IMR-90 (cell line): Measurements from ENCODE around the gene PLD2. TPM values are rescaled to one million over a fixed set of nuclear protein-coding genes. Genes with fewer than 3 reads are reported as not detected.
"Not testable (repeated sequence)": the region's sequence is repeated elsewhere in the genome, so short reads cannot be mapped to it uniquely, and the experiment has no call there.

Experiments used
- ATAC-seq: fragments of 200-7000 bp; cut with Tn5 transposase; 2 replicates; pipeline ENCODE4 v1.9.1; 2020; ENCODE audit warnings: low read depth, mild to moderate bottlenecking, moderate library complexity
- BruUV-seq: library from RNA; stranded (reverse); fragments of 400-500 nt; replicated peaks from 2 replicates; lab custom pipeline; 2021; lab: Mats Ljungman, UMichigan
- CTCF ChIA-PET: fragments of 300-600 bp; formaldehyde crosslinking; extraction: SDS; loops from one replicate; lab custom pipeline; 2021; ENCODE audit warnings: antibody characterized with exemption; lab: Yijun Ruan, JAX
- POLR2A ChIA-PET: fragments of 300-600 bp; sonication (Branson Sonifier 250); formaldehyde crosslinking; loops from one replicate; lab custom pipeline; 2022; ENCODE audit warnings: antibody characterized with exemption; ENCODE audit not compliant: unreplicated experiment; lab: Charles Lee
- DNase-seq: peaks from one replicate; pipeline ENCODE4 v3.0.0; 2013
- H2AFZ ChIP-seq: replicated peaks from 2 replicates; pipeline ENCODE3; 2013; ENCODE audit warnings: low read length, mild to moderate bottlenecking; ENCODE audit not compliant: poor library complexity
- H2AK5ac ChIP-seq: 2 replicates; pipeline ENCODE4 v1.6.1; 2013; ENCODE audit warnings: low read depth, low read length, inconsistent platforms
- H2AK9ac ChIP-seq: replicated peaks from 2 replicates; pipeline ENCODE3; 2013; ENCODE audit warnings: mild to moderate bottlenecking, low read depth, low read length, moderate library complexity; ENCODE audit not compliant: poor library complexity
- H2BK120ac ChIP-seq: 2 replicates; pipeline ENCODE4 v1.6.1; 2013; ENCODE audit warnings: low read depth, low read length, inconsistent platforms
- H2BK15ac ChIP-seq: 3 replicates; pipeline ENCODE4 v1.6.1; 2013; ENCODE audit warnings: low read depth, low read length, inconsistent platforms
- H2BK20ac ChIP-seq: 2 replicates; pipeline ENCODE4 v1.6.1; 2013; ENCODE audit warnings: low read depth, mild to moderate bottlenecking, inconsistent platforms, low read length, moderate library complexity
- H2BK5ac ChIP-seq: 2 replicates; pipeline ENCODE4 v1.6.1; 2013; ENCODE audit warnings: mild to moderate bottlenecking, low read depth, low read length, inconsistent platforms; ENCODE audit not compliant: poor library complexity, severe bottlenecking
- H3K14ac ChIP-seq: replicated peaks from 2 replicates; pipeline ENCODE4 v1.6.1; 2013; ENCODE audit warnings: low read depth, low read length, inconsistent platforms
- H3K18ac ChIP-seq: 2 replicates; pipeline ENCODE4 v1.6.1; 2013; ENCODE audit warnings: low read depth, low read length, control low read depth
- H3K23ac ChIP-seq: 2 replicates; pipeline ENCODE4 v1.6.1; 2013; ENCODE audit warnings: low read depth, low read length, inconsistent platforms
- H3K27ac ChIP-seq: 2 replicates; pipeline ENCODE4 v1.5.1; 2013; ENCODE audit warnings: mild to moderate bottlenecking, control low read depth, low read length; ENCODE audit not compliant: insufficient read depth
- H3K27me3 ChIP-seq: 2 replicates; pipeline ENCODE4 v1.6.1; 2013; ENCODE audit warnings: low read length; ENCODE audit not compliant: control insufficient read depth, insufficient read depth
- H3K36me3 ChIP-seq: 2 replicates; pipeline ENCODE4 v1.6.1; 2013; ENCODE audit warnings: low read length, mixed read lengths; ENCODE audit not compliant: control insufficient read depth, insufficient read depth
- H3K4ac ChIP-seq: 2 replicates; pipeline ENCODE4 v1.6.1; 2013; ENCODE audit warnings: low read depth, low read length, inconsistent platforms
- H3K4me1 ChIP-seq: 2 replicates; pipeline ENCODE4 v1.6.1; 2013; ENCODE audit warnings: low read length, mixed read lengths; ENCODE audit not compliant: control insufficient read depth, insufficient read depth
- H3K4me2 ChIP-seq: 2 replicates; pipeline ENCODE4 v1.6.1; 2013; ENCODE audit warnings: low read depth, mild to moderate bottlenecking, control low read depth, low read length, moderate library complexity
- H3K4me3 ChIP-seq: 2 replicates; pipeline ENCODE4 v1.5.1; 2013; ENCODE audit warnings: low read depth, mild to moderate bottlenecking, control low read depth, low read length, moderate library complexity; ENCODE audit not compliant: insufficient read depth
- H3K56ac ChIP-seq: 2 replicates; pipeline ENCODE4 v1.6.1; 2013; ENCODE audit warnings: low read length, inconsistent platforms; ENCODE audit not compliant: insufficient read depth; ENCODE audit errors: extremely low read depth
- H3K79me1 ChIP-seq, 2 experiments: 2 replicates each; pipeline ENCODE4 v1.6.1; 2013; ENCODE audit warnings: low read length in 2 of 2, inconsistent platforms in 1 of 2, low read depth in 1 of 2
- H3K9ac ChIP-seq: 2 replicates; pipeline ENCODE4 v1.6.1; 2013; ENCODE audit warnings: low read depth, low read length, control low read depth
- H3K9me1 ChIP-seq: 2 replicates; pipeline ENCODE4 v1.6.1; 2013; ENCODE audit warnings: low read length, inconsistent platforms; ENCODE audit not compliant: insufficient read depth
- H3K9me3 ChIP-seq: 2 replicates; pipeline ENCODE4 v1.6.1; 2013; ENCODE audit warnings: low read length; ENCODE audit not compliant: control insufficient read depth, insufficient read depth
- H4K20me1 ChIP-seq: 2 replicates; pipeline ENCODE4 v1.6.1; 2013; ENCODE audit warnings: low read length, inconsistent platforms; ENCODE audit not compliant: insufficient read depth
- H4K5ac ChIP-seq: 2 replicates; pipeline ENCODE4 v1.6.1; 2013; ENCODE audit warnings: mild to moderate bottlenecking, low read depth, low read length, control low read depth
- H4K8ac ChIP-seq, 2 experiments: 2 replicates each; pipeline ENCODE4 v1.6.1; 2013; ENCODE audit warnings: low read depth in 2 of 2, low read length in 2 of 2, control low read depth in 1 of 2, inconsistent platforms in 1 of 2
- H4K91ac ChIP-seq: 2 replicates; pipeline ENCODE4 v1.6.1; 2013; ENCODE audit warnings: low read depth, low read length, inconsistent platforms; ENCODE audit not compliant: insufficient read depth
- WGBS, 2 experiments: methylation state at CpG; one replicate each; pipeline versions ENCODE4 v1.1.5 to v1.1.7; 2013; ENCODE audit warnings: missing lambda C conversion rate in 2 of 2; ENCODE audit not compliant: insufficient read length in 1 of 2; ENCODE audit errors: extremely low coverage in 2 of 2; 5-methylcytosine and 5-hydroxymethylcytosine counted together
- dilution Hi-C: fragments of 300-500 bp; cut with HindIII; formaldehyde crosslinking; loops from one replicate; pipeline ENCODE4 v1.14.3; 2018; ENCODE audit warnings: low sequenced_read_pairs; ENCODE audit not compliant: unreplicated experiment
- in situ Hi-C: fragments of 300-500 bp; cut with MboI; formaldehyde crosslinking; loops from 3 replicates; pipeline ENCODE4 v1.14.3; 2019; ENCODE audit warnings: low sequenced_read_pairs, inconsistent platforms, mixed read lengths
- intact Hi-C: fragments of 100-400 bp; cut with micrococcal nuclease; formaldehyde crosslinking; loops from 2 replicates; pipeline ENCODE4 v1.10.0; 2022
- polyA plus RNA-seq, 3 experiments: library from polyadenylated mRNA; depleted of rRNA; stranded (reverse); fragments of >200 nt; gene quantifications; 2 replicates each; pipeline ENCODE4 v1.2.3, GENCODE V29; 2012; ENCODE audit warnings: low replicate concordance in 1 of 3
- total RNA-seq: library from RNA; depleted of rRNA; stranded (reverse); fragments of >200 nt; gene quantifications from 2 replicates; pipeline ENCODE4 v1.2.3, GENCODE V29; 2012

The PLD2 gene
- total and polyA plus RNA-seq, 2 of the 4 experiments (the other 2 are of a cell fraction): 12.5 to 28.0 TPM

DNA sequence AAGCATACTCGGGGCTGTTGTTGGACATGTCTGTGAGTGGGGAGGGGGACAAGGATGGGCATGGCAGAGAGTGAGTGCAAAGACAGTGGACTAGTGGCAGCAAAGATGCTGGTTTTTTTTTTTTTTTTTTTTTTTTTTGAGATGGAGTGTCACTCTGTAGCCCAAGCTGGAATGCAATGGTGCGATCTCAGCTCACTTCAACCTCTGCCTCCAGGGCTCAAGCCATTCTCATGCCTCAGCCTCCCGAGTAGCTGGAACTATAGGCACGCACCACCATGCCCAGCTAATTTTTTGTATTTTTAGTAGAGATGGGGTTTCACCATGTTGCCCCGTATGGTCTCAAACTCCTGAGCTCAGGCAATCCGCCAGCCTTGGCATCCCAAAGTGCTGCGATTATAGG lies 50.4 kb downstream of the PLD2 start:
- H2AK5ac ChIP-seq, dilution Hi-C loops, H3K18ac ChIP-seq, DNase-seq, H3K27me3 ChIP-seq, H3K9ac ChIP-seq, POLR2A ChIA-PET, H2BK15ac ChIP-seq, H4K91ac ChIP-seq, BruUV-seq, H2BK20ac ChIP-seq, H3K56ac ChIP-seq, H3K4me2 ChIP-seq, in situ Hi-C loops, ATAC-seq, H4K8ac ChIP-seq, H3K36me3 ChIP-seq, H2BK5ac ChIP-seq, H3K27ac ChIP-seq, H2BK120ac ChIP-seq, H3K4ac ChIP-seq, intact Hi-C loops, H3K23ac ChIP-seq, H3K14ac ChIP-seq, H4K5ac ChIP-seq, H2AFZ ChIP-seq, H3K9me3 ChIP-seq, H2AK9ac ChIP-seq, H3K4me3 ChIP-seq: not testable (repeated sequence)
- Histone ChIP-seq H4K20me1 (peaks cover 33% of the 10 kb centered on the region), H3K79me1 (peaks cover 22 to 70% of the 10 kb centered on the region in 2 experiments), H3K4me1 (peaks cover 21% of the 10 kb centered on the region), H3K9me1 (peaks cover 24% of the 10 kb centered on the region)
- 100% methylated on average over 1 of the region's 7 CpGs; no CpG with 5 or more reads in 1 of the 2 experiments for WGBS, 2 experiments
- CTCF ChIA-PET: interaction anchor here (0.9 kb wide), 1 partner anchor 68 kb away, joined by 3 read pairs; no protein-coding TSS in a partner anchor
